ENCODE results near the gene PLEK. TPM values are rescaled to one million over a fixed set of nuclear protein-coding genes. Genes with fewer than 3 reads are reported as not detected.
A peak's percentile ranks its signal among the peaks of the same experiment; 100 is the strongest.

PLEK gene
- total and polyA plus RNA-seq, 9 of the 15 experiments (the other 6 are each of a cell fraction or from before 2014, with no cell fraction given) = 0.14 to 1.2 (median 0.36) TPM

DNA sequence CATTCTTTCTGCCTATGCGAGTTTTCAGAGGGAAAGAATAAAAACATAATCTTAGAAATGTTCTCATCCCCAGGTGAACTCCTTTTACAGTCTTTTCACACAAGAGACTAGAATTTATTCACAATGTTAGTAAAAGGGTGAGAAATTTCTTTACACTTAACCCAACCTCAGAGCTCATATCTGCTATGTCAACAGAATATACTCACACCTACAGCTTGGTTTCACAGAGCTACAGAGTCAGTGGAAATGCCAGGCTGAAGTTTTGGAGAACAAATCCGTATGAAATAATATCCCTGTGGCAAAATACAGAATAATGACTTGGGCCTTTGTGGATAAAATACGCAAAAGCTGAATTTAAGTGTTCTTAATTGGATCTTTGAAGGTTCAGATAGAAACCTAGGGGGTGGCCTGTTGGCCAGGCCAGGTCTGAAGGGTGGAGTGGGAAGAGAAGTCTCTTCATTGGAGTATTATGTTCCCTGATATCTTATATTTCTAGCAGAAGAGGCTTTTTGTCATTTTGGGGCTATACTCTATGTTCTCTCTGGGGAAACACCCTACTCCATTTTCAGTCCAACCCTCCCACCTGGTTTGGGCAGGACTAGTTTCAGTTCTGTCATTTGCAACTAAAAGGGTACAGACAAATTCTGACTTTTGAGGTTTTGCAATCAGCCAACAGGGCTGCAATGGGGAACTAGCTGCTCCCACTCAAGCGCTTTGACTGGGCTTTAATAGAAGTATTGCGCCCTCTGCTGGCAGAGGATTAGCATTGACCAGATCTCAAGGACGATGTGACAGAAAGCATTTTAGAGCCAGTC is 76.3 kb downstream of the PLEK start (continued):
- TF ChIP-seq, protein P1, sequence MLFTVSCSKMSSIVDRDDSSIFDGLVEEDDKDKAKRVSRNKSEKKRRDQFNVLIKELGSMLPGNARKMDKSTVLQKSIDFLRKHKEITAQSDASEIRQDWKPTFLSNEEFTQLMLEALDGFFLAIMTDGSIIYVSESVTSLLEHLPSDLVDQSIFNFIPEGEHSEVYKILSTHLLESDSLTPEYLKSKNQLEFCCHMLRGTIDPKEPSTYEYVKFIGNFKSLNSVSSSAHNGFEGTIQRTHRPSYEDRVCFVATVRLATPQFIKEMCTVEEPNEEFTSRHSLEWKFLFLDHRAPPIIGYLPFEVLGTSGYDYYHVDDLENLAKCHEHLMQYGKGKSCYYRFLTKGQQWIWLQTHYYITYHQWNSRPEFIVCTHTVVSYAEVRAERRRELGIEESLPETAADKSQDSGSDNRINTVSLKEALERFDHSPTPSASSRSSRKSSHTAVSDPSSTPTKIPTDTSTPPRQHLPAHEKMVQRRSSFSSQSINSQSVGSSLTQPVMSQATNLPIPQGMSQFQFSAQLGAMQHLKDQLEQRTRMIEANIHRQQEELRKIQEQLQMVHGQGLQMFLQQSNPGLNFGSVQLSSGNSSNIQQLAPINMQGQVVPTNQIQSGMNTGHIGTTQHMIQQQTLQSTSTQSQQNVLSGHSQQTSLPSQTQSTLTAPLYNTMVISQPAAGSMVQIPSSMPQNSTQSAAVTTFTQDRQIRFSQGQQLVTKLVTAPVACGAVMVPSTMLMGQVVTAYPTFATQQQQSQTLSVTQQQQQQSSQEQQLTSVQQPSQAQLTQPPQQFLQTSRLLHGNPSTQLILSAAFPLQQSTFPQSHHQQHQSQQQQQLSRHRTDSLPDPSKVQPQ (CRISPR knock-in tag; IDR thresholded peaks at IDR 0.05; ENCODE audit: borderline replicate concordance) = no peak
- TF ChIP-seq CEBPG (CRISPR knock-in tag; IDR thresholded peaks at IDR 0.05) (peak; percentile 71), CEBPG (tag; conservative IDR thresholded peaks at IDR 0.05 in 1 of 2, IDR thresholded peaks at IDR 0.05 in 1 of 2) (peak; percentile 84 to 85), YBX1 (IDR thresholded peaks at IDR 0.05) (no peak), MAFG (tag; conservative IDR thresholded peaks at IDR 0.05) (no peak), WHSC1 (IDR thresholded peaks at IDR 0.05; ENCODE audit: low read length) (no peak), BMI1 (IDR thresholded peaks at IDR 0.05; ENCODE audit: low read length) (no peak), ZNF121 (CRISPR knock-in tag; conservative IDR thresholded peaks at IDR 0.05) (no peak), FOXA3 (CRISPR knock-in tag; conservative IDR thresholded peaks at IDR 0.05 in 1 of 2, IDR thresholded peaks at IDR 0.05 in 1 of 2) (no peak; a peak in 1 of 4 replicates)
- TF ChIP-seq, protein P2, sequence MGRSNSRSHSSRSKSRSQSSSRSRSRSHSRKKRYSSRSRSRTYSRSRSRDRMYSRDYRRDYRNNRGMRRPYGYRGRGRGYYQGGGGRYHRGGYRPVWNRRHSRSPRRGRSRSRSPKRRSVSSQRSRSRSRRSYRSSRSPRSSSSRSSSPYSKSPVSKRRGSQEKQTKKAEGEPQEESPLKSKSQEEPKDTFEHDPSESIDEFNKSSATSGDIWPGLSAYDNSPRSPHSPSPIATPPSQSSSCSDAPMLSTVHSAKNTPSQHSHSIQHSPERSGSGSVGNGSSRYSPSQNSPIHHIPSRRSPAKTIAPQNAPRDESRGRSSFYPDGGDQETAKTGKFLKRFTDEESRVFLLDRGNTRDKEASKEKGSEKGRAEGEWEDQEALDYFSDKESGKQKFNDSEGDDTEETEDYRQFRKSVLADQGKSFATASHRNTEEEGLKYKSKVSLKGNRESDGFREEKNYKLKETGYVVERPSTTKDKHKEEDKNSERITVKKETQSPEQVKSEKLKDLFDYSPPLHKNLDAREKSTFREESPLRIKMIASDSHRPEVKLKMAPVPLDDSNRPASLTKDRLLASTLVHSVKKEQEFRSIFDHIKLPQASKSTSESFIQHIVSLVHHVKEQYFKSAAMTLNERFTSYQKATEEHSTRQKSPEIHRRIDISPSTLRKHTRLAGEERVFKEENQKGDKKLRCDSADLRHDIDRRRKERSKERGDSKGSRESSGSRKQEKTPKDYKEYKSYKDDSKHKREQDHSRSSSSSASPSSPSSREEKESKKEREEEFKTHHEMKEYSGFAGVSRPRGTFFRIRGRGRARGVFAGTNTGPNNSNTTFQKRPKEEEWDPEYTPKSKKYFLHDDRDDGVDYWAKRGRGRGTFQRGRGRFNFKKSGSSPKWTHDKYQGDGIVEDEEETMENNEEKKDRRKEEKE (IDR thresholded peaks at IDR 0.05; ENCODE audit: borderline replicate concordance in 1 of 2, control insufficient read depth in 1 of 2, low read depth in 2 of 2, low read length in 1 of 2) = no peak
- TF ChIP-seq, protein P3, sequence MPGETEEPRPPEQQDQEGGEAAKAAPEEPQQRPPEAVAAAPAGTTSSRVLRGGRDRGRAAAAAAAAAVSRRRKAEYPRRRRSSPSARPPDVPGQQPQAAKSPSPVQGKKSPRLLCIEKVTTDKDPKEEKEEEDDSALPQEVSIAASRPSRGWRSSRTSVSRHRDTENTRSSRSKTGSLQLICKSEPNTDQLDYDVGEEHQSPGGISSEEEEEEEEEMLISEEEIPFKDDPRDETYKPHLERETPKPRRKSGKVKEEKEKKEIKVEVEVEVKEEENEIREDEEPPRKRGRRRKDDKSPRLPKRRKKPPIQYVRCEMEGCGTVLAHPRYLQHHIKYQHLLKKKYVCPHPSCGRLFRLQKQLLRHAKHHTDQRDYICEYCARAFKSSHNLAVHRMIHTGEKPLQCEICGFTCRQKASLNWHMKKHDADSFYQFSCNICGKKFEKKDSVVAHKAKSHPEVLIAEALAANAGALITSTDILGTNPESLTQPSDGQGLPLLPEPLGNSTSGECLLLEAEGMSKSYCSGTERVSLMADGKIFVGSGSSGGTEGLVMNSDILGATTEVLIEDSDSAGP (CRISPR knock-in tag; IDR thresholded peaks at IDR 0.05) = no peak
- TF ChIP-seq, protein P4, sequence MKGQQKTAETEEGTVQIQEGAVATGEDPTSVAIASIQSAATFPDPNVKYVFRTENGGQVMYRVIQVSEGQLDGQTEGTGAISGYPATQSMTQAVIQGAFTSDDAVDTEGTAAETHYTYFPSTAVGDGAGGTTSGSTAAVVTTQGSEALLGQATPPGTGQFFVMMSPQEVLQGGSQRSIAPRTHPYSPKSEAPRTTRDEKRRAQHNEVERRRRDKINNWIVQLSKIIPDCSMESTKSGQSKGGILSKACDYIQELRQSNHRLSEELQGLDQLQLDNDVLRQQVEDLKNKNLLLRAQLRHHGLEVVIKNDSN (CRISPR knock-in tag; IDR thresholded peaks at IDR 0.05) = no peak
- TF ChIP-seq, protein P5, sequence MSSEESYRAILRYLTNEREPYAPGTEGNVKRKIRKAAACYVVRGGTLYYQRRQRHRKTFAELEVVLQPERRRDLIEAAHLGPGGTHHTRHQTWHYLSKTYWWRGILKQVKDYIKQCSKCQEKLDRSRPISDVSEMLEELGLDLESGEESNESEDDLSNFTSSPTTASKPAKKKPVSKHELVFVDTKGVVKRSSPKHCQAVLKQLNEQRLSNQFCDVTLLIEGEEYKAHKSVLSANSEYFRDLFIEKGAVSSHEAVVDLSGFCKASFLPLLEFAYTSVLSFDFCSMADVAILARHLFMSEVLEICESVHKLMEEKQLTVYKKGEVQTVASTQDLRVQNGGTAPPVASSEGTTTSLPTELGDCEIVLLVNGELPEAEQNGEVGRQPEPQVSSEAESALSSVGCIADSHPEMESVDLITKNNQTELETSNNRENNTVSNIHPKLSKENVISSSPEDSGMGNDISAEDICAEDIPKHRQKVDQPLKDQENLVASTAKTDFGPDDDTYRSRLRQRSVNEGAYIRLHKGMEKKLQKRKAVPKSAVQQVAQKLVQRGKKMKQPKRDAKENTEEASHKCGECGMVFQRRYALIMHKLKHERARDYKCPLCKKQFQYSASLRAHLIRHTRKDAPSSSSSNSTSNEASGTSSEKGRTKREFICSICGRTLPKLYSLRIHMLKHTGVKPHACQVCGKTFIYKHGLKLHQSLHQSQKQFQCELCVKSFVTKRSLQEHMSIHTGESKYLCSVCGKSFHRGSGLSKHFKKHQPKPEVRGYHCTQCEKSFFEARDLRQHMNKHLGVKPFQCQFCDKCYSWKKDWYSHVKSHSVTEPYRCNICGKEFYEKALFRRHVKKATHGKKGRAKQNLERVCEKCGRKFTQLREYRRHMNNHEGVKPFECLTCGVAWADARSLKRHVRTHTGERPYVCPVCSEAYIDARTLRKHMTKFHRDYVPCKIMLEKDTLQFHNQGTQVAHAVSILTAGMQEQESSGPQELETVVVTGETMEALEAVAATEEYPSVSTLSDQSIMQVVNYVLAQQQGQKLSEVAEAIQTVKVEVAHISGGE (CRISPR knock-in tag; IDR thresholded peaks at IDR 0.05) = no peak
